ENCODE data around the gene GTPBP2. TPM values are rescaled to one million over a fixed set of nuclear protein-coding genes. Genes with fewer than 3 reads are reported as not detected.

Gene GTPBP2
- total RNA-seq, 8 experiments from 2014 or later, result 31.2 to 86.5 (median 43.7) TPM

- H3K27ac ChIP-seq, result peak overlapping the region; percentile 89 to 93
- WGBS, 10 experiments, result 0 to 42% (median 11%) methylated on average over 1 to 13 of the region's 25 CpGs; no CpG with 5 or more reads in 4 of the 10 experiments
- in situ Hi-C loops (cut with MboI; ENCODE audit: low pct_unique_long_range_greater_than_20kb in 2 of 9, low sequenced_read_pairs in 9 of 9, unreplicated experiment in 9 of 9), result no loop called here
- ATAC-seq (replicated peaks in 6 of 8), result peak; percentile 1 to 36 (median 25)
- H3K4me3 ChIP-seq, result peak overlapping the region; percentile 77 to 97 (median 87)
- peaks cover 21 to 23% of the 10 kb centered on the region in 2 donors for H3K4me1 ChIP-seq (replicated peaks in 1 of 2)
These were observed 516 bp downstream of the GTPBP2 start for GRCh38 chr6:43628393-43629103.

GRCh38 chr6:43627008-43627825 is 1.8 kb downstream of the GTPBP2 start:
- H3K27ac ChIP-seq, result peak overlapping the region; percentile 89 to 93
- H3K4me1 ChIP-seq (replicated peaks in 1 of 2), result peaks cover 21 to 23% of the 10 kb centered on the region in 2 donors
- in situ Hi-C loops (cut with MboI; ENCODE audit: low pct_unique_long_range_greater_than_20kb in 2 of 9, low sequenced_read_pairs in 9 of 9, unreplicated experiment in 9 of 9), result no loop called here
- H3K4me3 ChIP-seq, result peak overlapping the region in 4 of 5 donors; percentile 1 to 87 (median 82)
- ATAC-seq (replicated peaks in 6 of 8), result peak in 7 of 8 experiments; percentile 2 to 52 (median 31)
- WGBS, 10 experiments, result 13 to 100% (median 74%) methylated on average over 1 to 5 of the region's 5 CpGs

DNA sequence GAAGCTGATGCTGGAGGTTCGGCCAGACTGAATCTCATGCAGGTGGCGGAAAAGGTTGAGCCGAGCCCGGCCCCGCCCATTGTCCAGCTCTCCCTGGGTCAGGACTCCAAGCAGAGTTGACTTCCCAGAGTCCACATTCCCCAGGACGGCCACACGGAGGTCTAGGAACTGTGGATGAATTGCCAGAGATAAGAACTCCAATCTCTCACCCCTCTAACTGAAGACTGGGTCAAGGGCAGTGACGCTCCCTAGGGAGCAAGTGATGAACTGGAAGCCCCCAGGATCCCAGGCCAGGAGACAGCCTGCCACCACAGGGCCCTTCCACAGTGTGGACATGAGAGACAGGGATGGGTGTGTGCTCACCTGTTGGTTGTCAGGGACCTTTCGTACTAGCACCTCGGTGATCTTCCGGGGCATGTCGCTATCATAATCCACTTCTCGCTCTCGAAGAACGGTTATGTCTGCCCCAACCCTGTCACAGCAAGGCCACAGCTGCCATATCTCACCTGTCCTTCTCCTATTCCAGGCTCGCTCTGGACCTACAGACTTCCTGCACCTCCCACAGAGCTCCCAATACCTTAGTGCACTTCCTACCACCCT is 3.6 kb downstream of the GTPBP2 start:
- ATAC-seq (replicated peaks in 6 of 8), result no peak
- 83 to 100% (median 97%) methylated on average over 1 to 10 of the region's 16 CpGs; no CpG with 5 or more reads in 2 of the 10 experiments for WGBS, 10 experiments
- in situ Hi-C loops (cut with MboI; ENCODE audit: low pct_unique_long_range_greater_than_20kb in 2 of 9, low sequenced_read_pairs in 9 of 9, unreplicated experiment in 9 of 9), result no loop called here
- peaks cover 21 to 22% of the 10 kb centered on the region in 2 donors for H3K4me1 ChIP-seq (replicated peaks in 1 of 2)
- no peak overlapping the region for H3K27ac ChIP-seq
- H3K4me3 ChIP-seq, result no peak overlapping the region

DNA sequence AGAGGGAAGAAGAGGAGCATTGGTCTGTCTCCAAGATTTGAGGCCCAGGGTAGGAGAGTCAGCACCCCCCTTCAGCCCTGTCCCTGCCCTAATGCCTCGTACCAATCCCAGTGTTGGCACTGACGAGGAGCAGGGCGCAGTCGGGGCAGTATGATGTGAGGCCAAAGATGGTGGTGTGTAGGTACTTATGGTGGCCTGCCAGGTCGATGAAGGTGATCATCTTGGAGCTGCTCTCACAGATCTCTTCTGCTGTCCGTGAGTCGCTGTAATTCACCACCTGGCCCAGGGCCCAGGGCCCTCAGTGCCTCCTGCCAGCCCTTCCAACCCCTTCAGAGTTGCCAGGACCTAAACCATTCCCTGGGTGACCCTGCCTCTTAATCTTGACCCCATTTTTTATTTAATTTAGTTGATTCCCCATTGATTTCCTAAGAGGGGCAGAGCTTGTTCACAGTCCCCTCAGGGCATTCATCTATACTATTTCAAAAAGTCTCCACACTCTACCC is 4.2 kb downstream of the GTPBP2 start:
- Histone ChIP-seq H3K4me1 (replicated peaks in 1 of 2) (peaks cover 16 to 18% of the 10 kb centered on the region in 2 donors), H3K4me3 (no peak overlapping the region), H3K27ac (no peak overlapping the region)
- 88 to 100% (median 100%) methylated on average over 2 to 3 of the region's 7 CpGs; no CpG with 5 or more reads in 5 of the 10 experiments for WGBS, 10 experiments
- in situ Hi-C loops (cut with MboI; ENCODE audit: low pct_unique_long_range_greater_than_20kb in 2 of 9, low sequenced_read_pairs in 9 of 9, unreplicated experiment in 9 of 9), result no loop called here
- ATAC-seq (replicated peaks in 6 of 8), result no peak

DNA sequence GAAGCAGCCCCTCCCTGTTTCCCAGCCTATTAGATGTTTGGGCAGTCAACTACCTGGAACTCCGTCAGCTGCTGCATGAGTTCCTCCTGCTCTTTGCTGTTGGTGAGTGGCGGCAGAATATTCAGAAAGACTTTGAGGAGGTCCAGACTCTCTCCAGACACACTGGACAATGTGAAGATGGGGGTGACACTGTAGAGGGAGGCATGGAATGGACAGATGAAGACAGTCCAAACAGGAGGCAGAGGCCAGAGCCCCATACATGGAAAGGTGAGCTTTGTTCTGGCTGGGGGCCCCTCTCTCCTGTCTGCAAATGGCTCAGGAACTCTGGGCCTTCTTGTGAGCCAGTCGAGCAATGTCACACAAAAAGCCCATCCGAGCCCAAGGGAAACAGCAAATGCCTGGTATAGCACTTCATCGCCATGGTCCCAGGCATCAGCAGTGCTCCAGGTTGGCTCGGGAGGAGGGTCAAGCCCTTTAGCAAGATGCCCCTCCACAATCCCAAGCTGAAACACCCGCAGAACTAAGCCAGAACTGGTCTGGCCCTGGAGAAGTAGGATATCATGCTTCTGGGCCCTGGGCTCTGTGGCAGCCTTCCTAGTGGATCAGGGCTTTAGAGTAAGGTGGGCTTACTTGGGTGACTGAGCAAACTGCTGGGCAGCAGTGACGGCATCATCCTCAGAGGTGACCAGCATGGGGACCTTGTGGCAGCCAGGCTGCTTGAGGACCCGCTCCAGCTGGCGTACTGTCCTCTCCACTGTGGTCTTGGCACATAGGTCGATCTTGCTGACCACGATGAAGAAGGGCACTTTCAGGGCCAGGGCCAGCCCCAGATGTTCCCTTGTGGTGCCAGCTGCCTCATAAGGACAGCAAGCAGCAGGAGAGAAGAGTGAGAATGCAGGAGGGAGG is 4.9 kb downstream of the GTPBP2 start:
- Histone ChIP-seq H3K4me3 (no peak overlapping the region), H3K27ac (no peak overlapping the region), H3K4me1 (replicated peaks in 1 of 2) (peaks cover 16 to 18% of the 10 kb centered on the region in 2 donors)
- in situ Hi-C loops (cut with MboI; ENCODE audit: low pct_unique_long_range_greater_than_20kb in 2 of 9, low sequenced_read_pairs in 9 of 9, unreplicated experiment in 9 of 9), result no loop called here
- no peak for ATAC-seq (replicated peaks in 6 of 8)
- WGBS, 10 experiments, result 95 to 100% (median 100%) methylated on average over 1 to 4 of the region's 12 CpGs; no CpG with 5 or more reads in 5 of the 10 experiments

- no peak overlapping the region for H3K4me3 ChIP-seq
- no peak for ATAC-seq (replicated peaks in 6 of 8)
- WGBS, 10 experiments, result 87 to 100% (median 98%) methylated on average over 1 to 10 of the region's 10 CpGs; no CpG with 5 or more reads in 4 of the 10 experiments
These were observed 6.5 kb downstream of the GTPBP2 start for GRCh38 chr6:43622541-43622940.

DNA sequence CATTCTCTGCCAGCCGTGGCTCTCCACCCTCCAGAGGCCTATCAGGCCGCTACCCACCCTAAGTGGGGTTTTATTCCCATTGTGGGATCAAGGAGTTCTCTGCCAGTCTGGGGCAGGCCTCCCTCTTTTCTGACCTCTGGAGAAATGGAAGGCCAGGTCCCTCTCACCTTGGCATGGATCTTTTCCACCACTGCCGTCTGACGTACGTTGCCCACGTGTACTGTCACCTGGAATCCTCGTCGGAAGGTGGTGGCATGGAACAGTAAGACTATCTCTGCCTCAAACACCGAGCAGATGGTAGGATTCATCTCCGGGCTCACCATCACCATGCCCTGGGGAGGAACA is 7.3 kb downstream of the GTPBP2 start:
- ATAC-seq (replicated peaks in 6 of 8), result peak in 1 of 8 experiments; percentile 4
- Histone ChIP-seq H3K4me3 (no peak overlapping the region), H3K4me1 (replicated peaks in 1 of 2) (peaks cover 4% of the 10 kb centered on the region in 2 donors), H3K27ac (no peak overlapping the region)
- in situ Hi-C loops (cut with MboI; ENCODE audit: low pct_unique_long_range_greater_than_20kb in 2 of 9, low sequenced_read_pairs in 9 of 9, unreplicated experiment in 9 of 9), result no loop called here
- WGBS, 10 experiments, result 87 to 98% (median 93%) methylated on average over 2 to 8 of the region's 10 CpGs; no CpG with 5 or more reads in 5 of the 10 experiments

More at GRCh38 chr6:43622541-43622940, 6.5 kb downstream of the GTPBP2 start:
- Histone ChIP-seq H3K27ac (no peak overlapping the region), H3K4me1 (replicated peaks in 1 of 2) (peaks cover 8 to 12% of the 10 kb centered on the region in 2 donors)
- in situ Hi-C loops (cut with MboI; ENCODE audit: low pct_unique_long_range_greater_than_20kb in 2 of 9, low sequenced_read_pairs in 9 of 9, unreplicated experiment in 9 of 9), result no loop called here

GRCh38 chr6:43621078-43621835 is 7.8 kb downstream of the GTPBP2 start:
- Histone ChIP-seq H3K27ac (no peak overlapping the region), H3K4me1 (replicated peaks in 1 of 2) (no peaks in the 10 kb centered on the region), H3K4me3 (no peak overlapping the region)
- WGBS, 10 experiments, result 90 to 100% (median 96%) methylated on average over 1 to 5 of the region's 12 CpGs; no CpG with 5 or more reads in 6 of the 10 experiments
- in situ Hi-C loops (cut with MboI; ENCODE audit: low pct_unique_long_range_greater_than_20kb in 2 of 9, low sequenced_read_pairs in 9 of 9, unreplicated experiment in 9 of 9), result no loop called here
- ATAC-seq (replicated peaks in 6 of 8), result peak in 4 of 8 experiments; percentile 7 to 15 (median 12)

DNA sequence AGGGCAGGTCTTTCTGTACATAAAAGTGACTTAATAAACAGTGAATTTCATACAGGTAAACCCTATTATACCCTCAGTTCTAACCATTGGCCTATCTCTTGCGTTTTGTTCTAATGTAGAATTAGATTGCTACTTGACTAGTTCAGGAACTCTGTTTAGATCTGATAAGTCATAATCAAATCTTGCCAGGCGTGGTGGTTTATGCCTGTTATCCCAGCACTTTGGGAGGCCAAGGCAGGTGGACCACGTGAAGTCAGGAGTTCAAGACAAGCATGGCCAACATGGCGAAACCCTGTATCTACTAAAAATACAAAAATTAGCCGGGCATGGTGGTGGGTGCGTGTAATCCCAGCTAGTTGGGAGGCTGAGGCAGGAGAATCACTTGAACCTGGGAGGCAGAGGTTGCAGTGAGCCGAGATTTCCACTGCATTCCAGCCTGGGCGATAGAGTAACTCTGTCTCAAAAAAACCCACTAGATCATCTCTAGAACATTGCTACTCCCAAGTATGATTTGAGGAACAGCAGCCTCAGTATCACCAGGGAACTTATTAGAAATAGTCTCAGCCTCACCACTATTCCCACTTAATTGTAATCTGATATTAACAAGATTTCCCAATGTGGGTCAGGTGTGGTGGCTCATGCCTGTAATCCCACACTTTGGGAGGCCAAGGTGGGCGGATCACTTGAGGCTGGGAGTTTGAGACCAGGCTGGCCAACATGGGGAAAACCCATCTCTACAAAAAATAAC is 12.2 kb downstream of the GTPBP2 start:
- in situ Hi-C loops (cut with MboI; ENCODE audit: low pct_unique_long_range_greater_than_20kb in 2 of 9, low sequenced_read_pairs in 9 of 9, unreplicated experiment in 9 of 9), result no loop called here
- no peaks in the 10 kb centered on the region for H3K4me1 ChIP-seq (replicated peaks in 1 of 2)
- no peak for ATAC-seq (replicated peaks in 6 of 8)
- 80 to 100% (median 97%) methylated on average over 2 to 8 of the region's 9 CpGs for WGBS, 10 experiments
- no peak overlapping the region for H3K4me3 ChIP-seq
- no peak overlapping the region for H3K27ac ChIP-seq

DNA sequence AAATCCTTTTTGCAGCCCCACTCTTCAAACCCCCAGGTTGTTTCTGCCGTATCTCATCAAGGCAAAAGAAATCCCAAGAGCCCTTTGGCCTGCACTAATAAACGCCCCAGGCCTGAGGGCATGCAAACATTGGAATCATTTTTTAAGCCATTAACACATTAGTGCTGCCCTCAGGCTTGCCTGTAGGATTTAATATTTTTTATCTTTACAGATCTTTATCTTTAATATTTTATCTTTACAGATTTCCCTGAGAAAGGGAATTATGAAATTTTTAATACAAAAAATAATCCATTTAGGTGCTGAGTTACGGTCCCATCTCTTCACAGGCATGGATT is 14.7 kb downstream of the GTPBP2 start:
- Histone ChIP-seq H3K27ac (no peak overlapping the region), H3K4me3 (no peak overlapping the region), H3K4me1 (replicated peaks in 1 of 2) (no peaks in the 10 kb centered on the region)
- WGBS, 10 experiments, result 21 to 100% (median 88%) methylated on average over 1 to 3 of the region's 3 CpGs; no CpG with 5 or more reads in 1 of the 10 experiments
- in situ Hi-C loops (cut with MboI; ENCODE audit: low pct_unique_long_range_greater_than_20kb in 2 of 9, low sequenced_read_pairs in 9 of 9, unreplicated experiment in 9 of 9), result no loop called here
- ATAC-seq (replicated peaks in 6 of 8), result peak in 3 of 8 experiments; percentile 25 to 39 (median 33)

DNA sequence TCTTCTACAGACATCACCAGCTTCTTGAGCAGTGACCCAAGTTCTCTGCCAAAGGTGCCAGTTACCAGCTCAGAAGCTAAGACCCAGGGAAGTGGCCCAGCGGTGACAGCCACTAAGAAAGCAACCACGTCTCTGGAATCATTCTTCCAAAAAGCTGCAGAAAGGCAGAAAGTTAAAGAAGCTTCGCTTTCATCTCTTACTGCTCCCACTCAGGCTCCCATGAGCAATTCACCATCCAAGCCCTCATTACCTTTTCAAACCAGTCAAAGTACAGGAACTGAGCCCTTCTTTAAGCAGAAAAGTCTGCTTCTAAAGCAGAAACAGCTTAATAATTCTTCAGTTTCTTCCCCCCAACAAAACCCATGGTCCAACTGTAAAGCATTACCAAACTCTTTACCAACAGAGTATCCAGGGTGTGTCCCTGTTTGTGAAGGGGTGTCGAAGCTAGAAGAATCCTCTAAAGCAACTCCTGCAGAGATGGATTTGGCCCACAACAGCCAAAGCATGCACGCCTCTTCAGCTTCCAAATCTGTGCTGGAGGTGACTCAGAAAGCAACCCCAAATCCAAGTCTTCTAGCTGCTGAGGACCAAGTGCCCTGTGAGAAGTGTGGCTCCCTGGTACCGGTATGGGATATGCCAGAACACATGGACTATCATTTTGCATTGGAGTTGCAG is 15.2 kb downstream of the GTPBP2 start:
- Histone ChIP-seq H3K4me3 (no peak overlapping the region), H3K27ac (no peak overlapping the region), H3K4me1 (replicated peaks in 1 of 2) (no peaks in the 10 kb centered on the region)
- in situ Hi-C loops (cut with MboI; ENCODE audit: low pct_unique_long_range_greater_than_20kb in 2 of 9, low sequenced_read_pairs in 9 of 9, unreplicated experiment in 9 of 9), result no loop called here
- WGBS, 10 experiments, result 64 to 100% (median 94%) methylated on average over 1 to 6 of the region's 6 CpGs; no CpG with 5 or more reads in 3 of the 10 experiments
- peak in 1 of 8 experiments; percentile 25 for ATAC-seq (replicated peaks in 6 of 8)

Measured in motor neuron (in vitro differentiated cells).